HEK293 (cell line): ENCODE data around the gene SRBD1.

Source experiments
- CTCF ChIA-PET: fragments of 350-600 bp; formaldehyde crosslinking; extraction: SDS; loops from one replicate; lab custom pipeline; 2021; ENCODE audit warnings: antibody characterized with exemption; lab: Yijun Ruan, JAX
- POLR2A ChIA-PET: fragments of 300-600 bp; formaldehyde crosslinking; extraction: SDS; loops from one replicate; lab custom pipeline; 2020; ENCODE audit warnings: antibody characterized with exemption, inconsistent platforms; lab: Yijun Ruan, JAX
- H3K27ac ChIP-seq: fragments of 200-500 bp; sonication (Bioruptor generic); 2 replicates; pipeline ENCODE4 v1.5.1; 2014; ENCODE audit warnings: low read depth, low read length, control low read depth, inconsistent platforms; ENCODE audit errors: extremely low read depth
- H3K36me3 ChIP-seq, 2 experiments: fragments of 200-500 bp in 1 of 2; sonication (Bioruptor generic) in 1 of 2; 1 replicate in 1 of 2; 2 replicates in 1 of 2; pipeline ENCODE4 v1.5.1; 2014 to 2017; ENCODE audit warnings: inconsistent platforms in 2 of 2, low read length in 2 of 2; ENCODE audit not compliant: control insufficient read depth in 2 of 2, insufficient read depth in 1 of 2
- H3K4me1 ChIP-seq: fragments of 200-500 bp; sonication (Bioruptor generic); 2 replicates; pipeline ENCODE4 v1.5.1; 2014; ENCODE audit warnings: mild to moderate bottlenecking, low read length, inconsistent platforms; ENCODE audit not compliant: control insufficient read depth, insufficient read depth
- H3K4me3 ChIP-seq: 2 replicates; pipeline ENCODE4 v1.5.1; 2011; ENCODE audit warnings: low read depth, mild to moderate bottlenecking, control low read depth, low read length, moderate library complexity
- H3K9me3 ChIP-seq: fragments of 200-500 bp; sonication (Bioruptor generic); 2 replicates; pipeline ENCODE4 v1.5.1; 2014; ENCODE audit warnings: low read depth, low read length, inconsistent platforms; ENCODE audit not compliant: control insufficient read depth, insufficient read depth
- GLI4 ChIP-seq: fragments of 450-650 bp; formaldehyde crosslinking; IDR thresholded peaks from 2 replicates; pipeline ENCODE4 v1.5.1; 2016; ENCODE audit warnings: missing biosample characterization, missing genetic modification characterization
- HIC1 ChIP-seq: fragments of 450-650 bp; formaldehyde crosslinking; IDR thresholded peaks from 2 replicates; pipeline ENCODE4 v1.5.1; 2016; ENCODE audit warnings: missing biosample characterization, missing genetic modification characterization
- SP7 ChIP-seq: fragments of 450-650 bp; formaldehyde crosslinking; IDR thresholded peaks from 2 replicates; pipeline ENCODE4 v1.5.1; 2016; ENCODE audit warnings: missing biosample characterization, missing genetic modification characterization
- WT1 ChIP-seq: fragments of 450-650 bp; formaldehyde crosslinking; IDR thresholded peaks from 2 replicates; pipeline ENCODE4 v1.5.1; 2016; ENCODE audit warnings: missing biosample characterization, missing genetic modification characterization
- YY2 ChIP-seq: fragments of 450-650 bp; formaldehyde crosslinking; IDR thresholded peaks from 2 replicates; pipeline ENCODE4 v1.5.1; 2016; ENCODE audit warnings: missing biosample characterization, missing genetic modification characterization
- ZBTB1 ChIP-seq: fragments of 450-650 bp; formaldehyde crosslinking; IDR thresholded peaks from 2 replicates; pipeline ENCODE4 v1.5.1; 2016; ENCODE audit warnings: missing biosample characterization, missing genetic modification characterization
- ZBTB26 ChIP-seq: fragments of 450-650 bp; formaldehyde crosslinking; optimal IDR thresholded peaks from 2 replicates; pipeline ENCODE3; 2016; ENCODE audit warnings: missing biosample characterization, mild to moderate bottlenecking, missing genetic modification characterization
- ZNF121 ChIP-seq: fragments of 450-650 bp; formaldehyde crosslinking; IDR thresholded peaks from 2 replicates; pipeline ENCODE4 v1.5.1; 2016; ENCODE audit warnings: missing biosample characterization, missing genetic modification characterization
- ZNF132 ChIP-seq: fragments of 450-650 bp; formaldehyde crosslinking; IDR thresholded peaks from 2 replicates; pipeline ENCODE4 v1.5.1; 2017; ENCODE audit warnings: missing biosample characterization, missing genetic modification characterization, borderline replicate concordance
- ZNF148 ChIP-seq: fragments of 450-650 bp; formaldehyde crosslinking; IDR thresholded peaks from 2 replicates; pipeline ENCODE4 v1.5.0; 2017; ENCODE audit warnings: missing biosample characterization, missing genetic modification characterization, borderline replicate concordance
- ZNF23 ChIP-seq: fragments of 450-650 bp; formaldehyde crosslinking; IDR thresholded peaks from 2 replicates; pipeline ENCODE4 v1.5.1; 2016; ENCODE audit warnings: missing biosample characterization, missing genetic modification characterization, borderline replicate concordance
- ZNF266 ChIP-seq: fragments of 450-650 bp; formaldehyde crosslinking; IDR thresholded peaks from 2 replicates; pipeline ENCODE4 v1.5.1; 2016; ENCODE audit warnings: missing biosample characterization, missing genetic modification characterization, low read depth
- ZNF514 ChIP-seq: fragments of 450-650 bp; formaldehyde crosslinking; IDR thresholded peaks from 2 replicates; pipeline ENCODE4 v1.5.1; 2016; ENCODE audit warnings: missing biosample characterization, missing genetic modification characterization
- TF ChIP-seq, protein P1 (sequence below): fragments of 450-650 bp; formaldehyde crosslinking; IDR thresholded peaks from 2 replicates; pipeline ENCODE4; 2016; ENCODE audit warnings: missing biosample characterization, missing genetic modification characterization

SRBD1 gene

DNA sequence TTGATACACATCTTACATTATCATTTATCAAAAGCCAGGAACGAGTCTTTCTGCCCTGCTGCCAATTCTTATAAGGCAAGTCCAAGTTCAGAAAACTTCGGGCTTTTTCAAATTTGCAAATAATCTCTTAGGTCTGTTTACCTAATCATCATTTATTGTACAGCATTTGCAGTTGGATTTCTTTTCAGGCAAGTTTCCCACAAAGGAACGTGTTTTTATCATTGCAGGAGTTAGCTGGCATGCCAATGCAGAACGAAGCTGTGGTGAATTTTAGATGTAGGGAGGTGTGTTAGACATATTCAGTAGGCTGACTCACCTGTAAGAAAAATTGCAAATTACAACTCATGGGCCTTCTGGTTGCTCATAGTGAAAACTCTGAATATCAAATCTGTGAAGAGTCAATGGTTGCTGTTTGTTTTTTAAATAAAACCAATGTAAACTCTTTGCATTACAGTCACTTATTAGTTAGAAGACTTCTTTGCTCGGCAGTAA is 209.6 kb downstream of the SRBD1 start:
- Histone ChIP-seq H3K36me3 (no peaks in the 10 kb centered on the region), H3K4me1 (peaks cover 6% of the 10 kb centered on the region), H3K4me3 (no peak overlapping the region), H3K9me3 (no peaks in the 10 kb centered on the region), H3K27ac (no peak overlapping the region)
- TF ChIP-seq ZNF132 (tag by site-specific recombination) (no peak), ZNF23 (tag by site-specific recombination) (no peak), YY2 (no peak), SP7 (no peak), ZNF514 (tag by site-specific recombination) (no peak)
- POLR2A ChIA-PET: no interaction called here
- CTCF ChIA-PET: interaction anchor here (0.5 kb wide), 1 partner anchor 577 kb away, joined by 3 read pairs; no protein-coding TSS in a partner anchor

DNA sequence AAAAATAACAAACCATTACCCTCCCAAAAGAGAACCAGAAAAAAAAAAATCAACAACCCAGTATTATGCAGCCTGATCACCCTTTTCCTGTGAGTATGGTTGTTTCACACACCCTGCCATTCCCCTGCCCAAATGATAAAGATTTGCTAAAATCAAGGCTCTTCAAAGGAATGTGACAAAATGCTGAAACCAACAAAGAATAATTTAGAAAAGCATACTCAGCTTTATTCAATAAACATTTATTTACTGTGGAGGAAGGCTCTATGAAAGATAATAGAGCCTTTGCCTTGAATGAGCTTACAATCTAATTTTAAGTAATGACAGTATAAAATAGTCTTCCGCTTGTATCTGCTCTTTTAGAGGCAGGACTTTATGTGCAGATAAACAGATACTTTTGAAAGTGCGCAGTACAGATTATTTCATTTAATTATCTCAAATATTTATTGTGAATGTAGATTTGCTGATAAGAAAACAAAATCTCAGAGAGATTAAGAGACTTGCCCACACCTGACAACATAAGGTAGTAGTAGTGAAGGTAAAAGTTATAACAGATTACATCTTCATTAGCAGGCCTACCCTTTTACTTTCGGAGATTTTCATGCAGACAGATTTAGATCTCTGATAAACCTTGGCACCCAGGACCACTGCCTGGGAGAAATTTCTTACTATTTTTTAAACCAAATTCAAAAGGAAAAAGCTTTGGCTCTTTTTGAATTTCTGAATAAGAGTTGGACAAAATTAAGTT is 211.9 kb downstream of the SRBD1 start:
- ChIA-PET CTCF (interaction anchor here (0.6 to 0.7 kb wide), 2 partner anchors 26 to 37 kb away, joined by 4 to 5 read pairs; no protein-coding TSS in a partner anchor), POLR2A (no interaction called here)
- Histone ChIP-seq H3K9me3 (no peaks in the 10 kb centered on the region), H3K27ac (no peak overlapping the region), H3K36me3 (no peaks in the 10 kb centered on the region), H3K4me3 (no peak overlapping the region), H3K4me1 (peaks cover 10% of the 10 kb centered on the region)
- TF ChIP-seq ZNF148 (tag by site-specific recombination) (no peak), ZNF121 (tag by site-specific recombination) (no peak), ZBTB1 (tag by site-specific recombination) (no peak), ZNF266 (tag by site-specific recombination) (no peak), GLI4 (tag by site-specific recombination) (no peak), ZBTB26 (tag by site-specific recombination) (no peak), HIC1 (tag by site-specific recombination) (no peak), WT1 (tag by site-specific recombination) (no peak)
- TF ChIP-seq, protein P1, sequence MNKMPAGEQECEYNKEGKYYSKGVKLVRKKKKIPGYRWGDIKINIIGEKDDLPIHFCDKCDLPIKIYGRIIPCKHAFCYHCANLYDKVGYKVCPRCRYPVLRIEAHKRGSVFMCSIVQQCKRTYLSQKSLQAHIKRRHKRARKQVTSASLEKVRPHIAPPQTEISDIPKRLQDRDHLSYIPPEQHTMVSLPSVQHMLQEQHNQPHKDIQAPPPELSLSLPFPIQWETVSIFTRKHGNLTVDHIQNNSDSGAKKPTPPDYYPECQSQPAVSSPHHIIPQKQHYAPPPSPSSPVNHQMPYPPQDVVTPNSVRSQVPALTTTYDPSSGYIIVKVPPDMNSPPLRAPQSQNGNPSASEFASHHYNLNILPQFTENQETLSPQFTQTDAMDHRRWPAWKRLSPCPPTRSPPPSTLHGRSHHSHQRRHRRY: no peak
